Heart right ventricle (tissue), 16 donors: ENCODE results near the gene KSR1. TPM values are rescaled to one million over a fixed set of nuclear protein-coding genes. Genes with fewer than 3 reads are reported as not detected.
A peak's percentile ranks its signal among the peaks of the same experiment; 100 is the strongest.
"Not testable (repeated sequence)": the region's sequence is repeated elsewhere in the genome, so short reads cannot be mapped to it uniquely, and the experiment has no call there.

Source experiments
- ATAC-seq, 8 donors: fragments of 200-7000 bp; cut with Tn5 transposase; one replicate each; pipeline ENCODE4 v1.9.1; 2020; ENCODE audit warnings: mild to moderate bottlenecking in 8 of 8, moderate library complexity in 8 of 8, moderate number of reproducible peaks in 1 of 8
- DNase-seq, 2 donors: peaks; one replicate each; pipeline ENCODE4 v3.0.0-alpha.2; 2020
- H3K27ac ChIP-seq, 10 donors: fragments of 200-600 bp; sonication (generic) in 2 of 10; one replicate each; pipeline versions ENCODE4 v1.5.0 to v1.8.0; 2020 to 2022; ENCODE audit warnings: mild to moderate bottlenecking in 3 of 10
- H3K27me3 ChIP-seq, 7 donors: fragments of 200-600 bp; one replicate each; pipeline ENCODE4 v1.8.0; 2021 to 2022; ENCODE audit warnings: mild to moderate bottlenecking in 2 of 7
- H3K36me3 ChIP-seq, 9 donors: fragments of 200-600 bp; sonication (generic) in 1 of 9; one replicate each; pipeline versions ENCODE4 v1.5.0 to v1.8.0; 2020 to 2022; ENCODE audit warnings: mild to moderate bottlenecking in 2 of 9
- H3K4me1 ChIP-seq, 9 donors: fragments of 200-600 bp; sonication (generic) in 1 of 9; one replicate each; pipeline versions ENCODE4 v1.5.0 to v1.8.0; 2020 to 2022; ENCODE audit warnings: mild to moderate bottlenecking in 4 of 9
- H3K4me3 ChIP-seq, 10 donors: fragments of 200-600 bp; sonication (generic) in 2 of 10; one replicate each; pipeline versions ENCODE4 v1.5.0 to v1.8.0; 2020 to 2022; ENCODE audit warnings: mild to moderate bottlenecking in 7 of 10, moderate library complexity in 2 of 10
- H3K9me3 ChIP-seq, 11 donors: fragments of 200-600 bp in 10 of 11; sonication (generic) in 2 of 11; one replicate each; pipeline versions ENCODE4 v1.5.0 to v1.8.0; 2013 to 2022; ENCODE audit warnings: mild to moderate bottlenecking in 2 of 11, control low read depth in 1 of 11, moderate library complexity in 1 of 11
- CTCF ChIP-seq, 9 donors: fragments of 200-600 bp; sonication (generic) in 2 of 9; IDR thresholded peaks; one replicate each; pipeline versions ENCODE4 v1.5.0 to v1.8.0; 2021 to 2022; ENCODE audit warnings: antibody characterized with exemption in 9 of 9, mild to moderate bottlenecking in 5 of 9, moderate library complexity in 1 of 9
- WGBS, 2 donors: extraction: QIAGEN DNeasy Blood & Tissue Kit; methylation state at CpG; one replicate each; pipeline ENCODE4 v1.1.7; 2013; ENCODE audit warnings: inconsistent platforms in 1 of 2; 5-methylcytosine and 5-hydroxymethylcytosine counted together
- intact Hi-C, 10 donors: fragments of 100-400 bp; cut with DNase I; formaldehyde crosslinking; loops; one replicate each; pipeline versions ENCODE4 v1.11.1 to v1.14.2; 2022
- polyA plus RNA-seq, 2 donors: library from polyadenylated mRNA; stranded (reverse); fragments of 200-250 nt; gene quantifications; one replicate each; pipeline ENCODE4 v1.2.3, GENCODE V29; 2013
- total RNA-seq, 10 donors: library from RNA; stranded (reverse); fragmentation: NEBNext Ultra II Directional in 3 of 10; extraction: Animal tissue kit (Norgen Biotek cat#: 25700) in 3 of 10; gene quantifications; one replicate each; pipeline versions ENCODE4 v1.2.1 to v1.2.4, GENCODE V29; 2021 to 2023
- donor health status: Arrhythmogenic right ventricular cardiomyopathy.
- donor health status: ischemic (EF 13 %, LVEDD 7.1; RV severe dilation, severe dysfunction).
- donor health status: healthy with polysubstance abuse.
- donor health status: DM: no; HTN: yes; CAD: no.
- donor health status: DM: no; HTN: no; CAD: no.
- donor health status: ischemic (EF 25% LVEDD 6.9; RV normal size, moderate dysfunction).
- donor health status: ischemic (EF 25% LVEDD 5.7; RV mildly dilated, moderate dysfunction).
- donor health status: healthy.
- donor health status: DM: yes; HTN: yes; CAD: no.
- donor health status: Ischemic cardiomyopathy.
- donor health status: ischemic (EF 35%, LVEDD 5.7; RV mildly dilated, moderate dysfunction).
- donor health status: nonischemic (EF 11% LVEDD 7.7; RV severe dilation, severe dysfunction).
- donor health status: DM: yes; HTN: yes; CAD: no.
- donor health status: PGD.
- donor health status: ischemic (EF 29% LVEDD 5.4; RV normal size, mild dysfunction).
- donor health status: nonischemic (EF 23%, LVEDD 6.1; RV moderate dilation, normal function).

Gene KSR1
- total and polyA plus RNA-seq, 12 donors = 5.6 to 19.6 (median 8.6) TPM

GRCh38 chr17:27443491-27443890 lies 12.8 kb upstream of the KSR1 start:
- ATAC-seq (no peak), DNase-seq (no peak)
- Histone ChIP-seq H3K36me3 (no peaks in the 10 kb centered on the region), H3K27me3 (no peaks in the 10 kb centered on the region), H3K4me3 (no peak overlapping the region), H3K9me3 (no peaks in the 10 kb centered on the region), H3K4me1 (peaks cover 0 to 15% (median 0%) of the 10 kb centered on the region in 9 donors), H3K27ac (no peak overlapping the region)
- no peak for TF ChIP-seq CTCF (IDR thresholded peaks at IDR 0.05)
- intact Hi-C loops = loop anchor here in 3 of 10 donors (10.0 kb wide), 3 partner anchors 49 to 209 kb away; no protein-coding TSS in a partner anchor
- WGBS, 2 donors = 88 to 93% methylated on average over 6 of the region's 6 CpGs

GRCh38 chr17:27445971-27446370 lies 10.3 kb upstream of the KSR1 start:
- ATAC-seq (no peak), DNase-seq (no peak)
- TF ChIP-seq CTCF (IDR thresholded peaks at IDR 0.05) = no peak
- no peak overlapping the region for H3K4me3 ChIP-seq
- intact Hi-C loops = loop anchor here in 4 of 10 donors (5.0 to 10.0 kb wide), 4 partner anchors 51 to 211 kb away; no protein-coding TSS in a partner anchor
- no peaks in the 10 kb centered on the region for H3K27me3 ChIP-seq
- H3K36me3 ChIP-seq = no peaks in the 10 kb centered on the region
- no peaks in the 10 kb centered on the region for H3K9me3 ChIP-seq
- H3K4me1 ChIP-seq = peaks cover 0 to 15% (median 0%) of the 10 kb centered on the region in 9 donors
- no peak overlapping the region for H3K27ac ChIP-seq
- WGBS, 2 donors = 88 to 89% methylated on average over 8 of the region's 8 CpGs

- intact Hi-C loops = loop anchor here in 4 of 10 donors (5.0 to 10.0 kb wide), 4 partner anchors 52 to 212 kb away; no protein-coding TSS in a partner anchor
- peak in 1 of 8 donors; percentile 27 for ATAC-seq
- WGBS, 2 donors = 77 to 80% methylated on average over 6 of the region's 6 CpGs
These were observed 9.5 kb upstream of the KSR1 start for GRCh38 chr17:27446569-27447301.

GRCh38 chr17:27448534-27448933 lies 7.7 kb upstream of the KSR1 start:
- intact Hi-C loops = loop anchor here in 4 of 10 donors (5.0 to 10.0 kb wide), 4 partner anchors 54 to 214 kb away; no protein-coding TSS in a partner anchor
- H3K27me3 ChIP-seq, DNase-seq, H3K4me3 ChIP-seq, ATAC-seq, H3K36me3 ChIP-seq, H3K9me3 ChIP-seq: not testable (repeated sequence)
- 84 to 86% methylated on average over 6 of the region's 6 CpGs for WGBS, 2 donors
- Histone ChIP-seq H3K27ac (peak overlapping the region in 1 of 10 donors; percentile 10), H3K4me1 (peaks cover 0 to 15% (median 0%) of the 10 kb centered on the region in 9 donors)

More at GRCh38 chr17:27446569-27447301, 9.5 kb upstream of the KSR1 start:
- DNase-seq = no peak
- H3K36me3 ChIP-seq = no peaks in the 10 kb centered on the region
- H3K27ac ChIP-seq = no peak overlapping the region
- no peak overlapping the region for H3K4me3 ChIP-seq
- TF ChIP-seq CTCF (IDR thresholded peaks at IDR 0.05) = no peak
- H3K9me3 ChIP-seq = no peaks in the 10 kb centered on the region
- H3K27me3 ChIP-seq = no peaks in the 10 kb centered on the region
- H3K4me1 ChIP-seq = peaks cover 0 to 15% (median 0%) of the 10 kb centered on the region in 9 donors

GRCh38 chr17:27449541-27449940 lies 6.7 kb upstream of the KSR1 start:
- 87% methylated on average over 6 of the region's 6 CpGs for WGBS, 2 donors
- Histone ChIP-seq H3K27me3 (no peaks in the 10 kb centered on the region), H3K27ac (no peak overlapping the region), H3K4me3 (no peak overlapping the region), H3K4me1 (peaks cover 0 to 15% (median 0%) of the 10 kb centered on the region in 9 donors), H3K36me3 (no peaks in the 10 kb centered on the region), H3K9me3 (no peaks in the 10 kb centered on the region)
- ATAC-seq = no peak
- intact Hi-C loops = loop anchor here in 4 of 10 donors (5.0 to 10.0 kb wide), 4 partner anchors 55 to 215 kb away; no protein-coding TSS in a partner anchor
- no peak for DNase-seq
- TF ChIP-seq CTCF (IDR thresholded peaks at IDR 0.05) = no peak
